ENCODE data around the gene CFAP53.
"Not testable (repeated sequence)": the region's sequence is repeated elsewhere in the genome, so short reads cannot be mapped to it uniquely, and the experiment has no call there.

The CFAP53 gene

DNA sequence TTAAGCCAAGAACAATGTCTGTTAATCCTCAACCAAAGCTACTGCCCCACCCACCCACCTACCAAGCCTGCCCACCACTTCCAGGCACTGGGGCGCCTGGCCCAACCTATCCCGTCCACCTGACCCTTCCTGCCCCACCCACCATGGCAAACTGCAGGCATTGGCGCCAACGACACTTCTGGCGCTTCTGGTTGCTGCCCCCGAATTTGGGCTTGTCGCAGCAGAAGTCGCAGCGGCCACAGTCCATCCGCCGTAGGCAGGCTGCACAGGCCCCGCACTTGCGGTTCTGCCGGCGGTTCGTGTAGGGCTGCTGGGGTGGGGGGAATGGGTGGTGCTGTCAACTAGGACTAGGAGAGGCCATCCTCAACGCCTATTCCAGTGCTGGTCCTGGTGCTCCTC, 7.7 kb upstream of the CFAP53 start:
- no peak for DNase-seq (ENCODE audit: extremely low read depth in 1 of 2, low read depth in 1 of 2)

DNA sequence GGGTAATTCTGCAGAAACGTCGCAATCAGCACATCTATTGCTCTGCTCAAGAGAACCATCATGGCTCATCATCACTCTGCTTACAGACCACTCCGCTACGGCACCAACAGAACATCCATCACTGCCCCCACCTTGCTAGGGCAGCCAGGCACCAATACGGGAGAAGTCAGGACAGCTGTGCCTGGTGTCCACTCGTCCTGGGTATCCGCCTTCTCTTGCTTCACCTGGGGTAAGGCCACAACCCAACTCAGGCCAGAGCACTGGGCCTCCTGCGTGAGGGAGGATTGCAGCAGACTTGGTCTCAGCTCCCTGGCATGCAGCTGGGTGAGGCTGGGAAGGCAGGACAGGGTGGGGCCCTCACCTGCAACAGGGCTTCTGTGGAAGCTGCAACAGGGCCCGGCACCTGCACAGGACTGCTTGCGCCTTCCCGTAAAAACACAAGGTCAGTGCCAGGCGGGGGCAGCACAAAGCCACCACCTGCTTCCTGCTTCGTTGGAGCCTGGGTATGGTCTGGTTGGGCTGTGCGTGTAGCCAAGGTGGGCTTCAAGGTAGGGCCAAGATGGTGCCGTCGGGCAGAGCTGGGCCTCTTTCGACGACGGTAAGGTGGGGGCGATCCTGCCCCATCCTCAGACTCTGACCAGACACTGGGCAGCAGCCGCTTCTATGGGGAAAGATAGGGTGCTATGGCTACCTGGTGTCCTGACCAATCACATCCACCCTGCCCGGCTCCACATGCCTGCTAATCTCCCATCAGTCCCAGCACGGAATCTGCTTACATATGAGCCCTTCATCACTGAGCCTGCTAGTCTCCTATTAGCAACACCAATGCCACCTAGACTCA, 7.1 kb upstream of the CFAP53 start:
- DNase-seq (ENCODE audit: extremely low read depth in 1 of 2, low read depth in 1 of 2) = no peak

DNA sequence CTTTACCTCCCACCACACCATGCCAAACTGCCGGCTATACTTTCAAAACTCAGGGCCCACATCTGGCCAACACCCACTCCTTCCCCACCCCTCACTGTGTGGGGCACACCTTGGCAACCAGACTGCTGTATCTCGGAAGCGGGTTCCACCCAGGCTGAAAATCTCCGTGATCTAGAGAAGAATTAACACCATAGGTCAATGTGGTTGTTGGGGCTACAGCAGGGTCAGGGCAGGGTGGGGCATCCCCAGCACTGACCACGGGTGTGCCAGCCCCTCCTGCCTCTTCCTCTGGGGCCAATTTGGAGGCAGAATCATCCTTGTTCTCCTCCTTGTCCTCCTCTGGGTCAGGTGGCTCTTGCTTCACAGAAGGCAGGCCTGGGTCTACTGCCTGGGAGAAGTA, 6.3 kb upstream of the CFAP53 start:
- no peak for DNase-seq (ENCODE audit: extremely low read depth in 1 of 2, low read depth in 1 of 2)

DNA sequence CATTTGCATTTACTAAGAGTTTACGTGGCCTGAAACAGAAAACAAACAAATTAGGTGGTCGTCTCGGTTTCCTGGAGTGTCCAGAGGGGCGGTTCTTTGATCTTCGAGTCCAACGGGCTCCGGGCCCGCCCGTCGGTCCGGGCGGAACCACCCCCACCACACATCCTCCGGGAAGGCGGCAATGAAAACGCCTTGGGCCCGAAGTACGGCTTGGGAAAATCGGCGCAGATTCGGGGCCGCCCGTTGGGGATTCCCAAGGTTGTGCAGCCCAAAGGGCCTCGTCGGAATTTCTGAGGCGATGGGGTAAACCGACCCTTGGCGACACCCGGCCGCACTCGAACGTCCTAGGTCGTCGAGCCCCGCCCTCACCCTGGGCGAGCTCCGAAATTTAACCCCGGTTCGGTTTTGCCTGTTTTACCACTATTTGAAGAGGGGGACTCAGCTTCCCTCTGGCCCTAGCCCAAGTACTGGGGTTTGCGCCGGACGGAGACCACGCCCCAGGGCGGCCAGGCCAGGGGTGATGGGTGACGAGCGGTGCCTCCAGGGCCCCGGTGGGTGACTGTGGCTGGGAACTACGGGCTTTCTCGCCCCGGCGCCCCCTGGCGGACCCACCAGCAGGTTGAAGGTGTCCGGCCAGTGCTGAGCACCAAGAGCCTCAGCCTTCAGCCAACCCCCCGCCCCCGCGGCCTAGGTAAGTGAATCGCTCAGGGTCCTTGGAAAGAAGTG, 1.9 kb upstream of the CFAP53 start:
- peak in 1 of 2 donors; percentile 70 for DNase-seq (ENCODE audit: extremely low read depth in 1 of 2, low read depth in 1 of 2)

DNA sequence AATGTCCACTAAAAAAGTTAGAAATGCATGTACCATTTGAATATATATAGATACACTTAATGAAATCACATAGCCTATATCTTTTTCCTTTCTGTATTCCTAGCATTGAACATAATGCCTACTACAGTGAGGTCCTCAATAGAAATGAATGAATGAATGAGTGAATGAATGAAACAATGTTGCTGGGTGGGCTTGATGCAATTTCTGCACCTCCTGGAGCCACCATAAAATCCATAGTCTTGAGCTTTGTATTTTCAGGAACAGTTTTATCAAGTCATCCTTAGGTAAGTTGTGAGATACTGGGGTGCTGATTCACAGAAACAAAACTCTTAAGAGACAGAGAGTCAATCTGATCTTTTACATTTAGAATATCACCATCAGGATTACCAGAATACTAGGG, 3.3 kb downstream of the CFAP53 start:
- DNase-seq (ENCODE audit: extremely low read depth in 1 of 2, low read depth in 1 of 2) = no peak

DNA sequence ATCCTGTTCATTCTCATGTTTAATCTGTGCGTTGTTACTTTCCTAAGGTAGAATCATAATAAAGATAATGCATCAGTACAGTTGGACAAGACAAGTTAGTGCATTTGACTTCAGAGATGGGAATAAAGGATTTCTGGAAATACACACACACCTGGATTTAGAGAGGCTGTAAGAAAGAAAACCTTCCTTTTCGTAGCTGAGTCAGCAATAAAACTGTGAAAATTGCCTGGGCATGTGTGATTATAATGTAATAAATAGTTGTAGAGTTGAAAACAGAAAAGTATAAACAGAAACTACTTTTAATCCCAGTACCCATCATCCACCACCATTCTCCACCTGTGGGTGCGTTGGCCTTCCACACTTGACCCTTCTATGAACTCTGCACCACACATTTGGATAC, 15.4 kb downstream of the CFAP53 start:
- DNase-seq (ENCODE audit: extremely low read depth in 1 of 2, low read depth in 1 of 2) = no peak

DNA sequence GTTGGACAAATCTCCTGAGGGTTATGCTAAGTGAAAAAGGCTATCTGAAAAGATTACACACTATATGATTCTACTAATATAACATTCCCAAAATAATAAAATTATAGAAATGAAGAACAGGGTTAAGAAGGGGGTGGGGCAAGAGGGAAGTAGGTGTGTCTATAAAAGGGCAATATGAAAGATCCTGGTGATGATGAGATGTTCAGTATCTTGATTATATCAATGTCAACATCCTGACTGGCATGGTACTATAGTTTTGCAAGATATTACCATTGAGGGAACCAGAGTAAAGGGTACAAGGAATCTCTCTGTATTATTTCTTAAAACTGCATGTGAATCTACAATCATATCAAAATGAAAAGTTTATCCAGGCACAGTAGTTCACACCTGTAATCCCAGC, 16.7 kb downstream of the CFAP53 start:
- no peak for DNase-seq (ENCODE audit: extremely low read depth in 1 of 2, low read depth in 1 of 2)

DNA sequence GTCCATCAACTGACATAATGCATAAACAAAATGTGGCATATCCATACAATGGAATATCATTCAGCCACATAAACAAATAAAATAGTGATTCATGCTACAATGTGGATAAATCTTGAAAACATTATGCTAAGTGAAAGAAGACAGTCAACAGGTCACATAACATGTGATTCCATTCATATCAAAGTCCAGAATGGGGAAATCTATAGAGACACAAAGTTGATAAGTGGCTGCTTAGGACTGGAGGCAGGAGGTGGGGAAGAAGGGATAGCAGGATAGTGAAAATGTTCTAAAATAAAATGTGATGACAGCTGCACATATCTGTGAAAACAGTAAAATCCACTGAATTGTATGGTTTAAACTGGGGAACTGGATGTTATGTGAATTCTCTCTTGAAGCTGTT, 18.7 kb downstream of the CFAP53 start:
- no peak for DNase-seq (ENCODE audit: extremely low read depth in 1 of 2, low read depth in 1 of 2)

DNA sequence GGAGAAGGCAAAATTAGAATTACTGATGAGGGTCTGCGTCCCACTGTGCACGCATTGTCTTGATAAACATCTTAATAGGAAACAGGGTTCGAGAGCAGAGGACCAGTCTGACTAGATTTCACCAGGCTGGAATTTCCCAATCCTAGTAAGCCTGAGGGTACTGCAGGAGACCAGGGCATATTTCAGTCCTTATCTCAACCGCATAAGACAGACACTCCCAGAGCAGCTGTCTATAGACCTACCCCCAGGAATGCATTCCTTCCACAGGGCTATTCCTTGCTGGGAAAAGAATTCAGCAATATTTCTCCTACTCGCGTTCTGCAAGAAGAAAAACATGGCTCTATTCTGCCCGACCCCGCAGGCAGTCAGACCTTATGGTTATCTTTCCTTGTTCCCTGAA, 24.5 kb downstream of the CFAP53 start:
- DNase-seq (ENCODE audit: extremely low read depth in 1 of 2, low read depth in 1 of 2) = not testable (repeated sequence)

DNA sequence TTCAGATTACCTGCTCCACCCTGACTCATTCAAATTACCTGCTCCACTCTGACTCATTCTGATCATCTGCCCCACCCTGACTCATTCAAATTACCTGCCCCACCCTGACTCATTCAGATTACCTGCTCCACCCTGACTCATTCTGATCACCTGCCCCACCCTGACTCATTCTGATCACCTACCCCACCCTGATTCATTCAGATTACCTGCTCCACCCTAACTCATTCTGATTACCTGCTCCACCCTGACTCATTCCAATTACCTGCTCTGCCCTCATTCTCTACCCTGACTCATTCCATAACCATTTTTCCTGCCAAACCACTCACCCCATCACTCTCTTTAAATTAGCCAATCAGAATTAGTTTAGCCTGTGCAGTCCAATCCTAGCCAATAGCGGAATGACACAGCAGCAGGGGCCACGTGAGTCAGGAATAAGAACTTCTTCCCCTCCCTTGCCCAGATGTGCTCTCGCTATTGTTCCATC, 26.2 kb downstream of the CFAP53 start:
- DNase-seq (ENCODE audit: extremely low read depth in 1 of 2, low read depth in 1 of 2) = no peak

DNA sequence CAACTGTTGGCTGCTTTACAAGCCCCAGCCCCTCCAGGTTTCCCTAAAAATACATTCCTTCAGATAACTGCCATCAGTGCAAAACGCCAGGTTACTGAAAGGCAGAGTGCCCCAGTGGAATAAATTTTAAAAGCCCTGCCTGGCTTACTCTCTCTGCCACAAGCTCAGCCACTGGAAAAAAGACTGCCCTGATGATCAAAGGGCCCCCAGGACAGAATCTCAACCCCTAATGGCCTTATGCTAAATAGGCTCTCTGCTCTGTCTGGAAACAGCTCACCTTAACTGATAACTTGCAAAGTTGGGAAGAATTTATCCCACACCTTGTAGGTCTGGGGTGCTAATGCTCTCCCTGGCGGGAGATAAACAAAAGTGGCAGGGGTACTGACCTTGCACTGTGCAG, 33.9 kb downstream of the CFAP53 start:
- DNase-seq (ENCODE audit: extremely low read depth in 1 of 2, low read depth in 1 of 2) = no peak

DNA sequence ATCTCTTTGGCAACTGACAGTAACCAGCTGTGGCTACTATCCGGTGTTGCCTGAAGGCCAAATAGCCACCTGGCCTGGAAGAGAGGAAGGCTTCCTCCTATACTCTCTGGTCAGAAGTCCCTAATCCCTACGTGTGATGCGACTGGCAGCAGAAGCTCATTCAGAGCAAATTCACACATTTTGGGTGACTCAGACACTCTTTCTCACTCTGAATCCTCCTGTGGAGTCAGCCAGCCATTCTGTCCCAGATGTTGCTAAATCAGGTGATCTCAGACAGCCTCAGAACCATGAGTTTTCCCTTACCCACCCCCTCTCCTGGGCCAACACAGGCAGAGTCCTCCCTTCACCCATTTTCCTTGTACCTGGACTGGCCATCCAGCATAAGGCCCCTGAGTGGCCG, 34.7 kb downstream of the CFAP53 start:
- no peak for DNase-seq (ENCODE audit: extremely low read depth in 1 of 2, low read depth in 1 of 2)

DNA sequence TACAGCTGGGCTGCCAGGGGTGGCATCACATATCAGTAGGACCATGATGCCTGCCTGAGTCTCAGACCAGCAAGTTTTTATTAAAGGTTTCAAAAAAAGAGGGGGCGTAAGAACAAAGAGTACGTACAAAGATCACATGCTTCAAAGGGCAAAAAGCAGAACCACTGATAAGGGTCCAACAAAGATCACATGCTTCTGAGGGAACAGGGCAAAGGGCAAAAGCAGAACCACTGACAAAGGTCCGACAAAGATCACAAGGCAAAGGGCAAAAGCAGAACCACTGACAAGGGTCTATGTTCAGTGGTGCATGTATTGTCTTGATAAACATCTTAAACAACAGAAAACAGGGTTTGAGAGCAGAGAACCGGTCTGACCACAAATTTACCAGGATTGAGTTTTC, 46.0 kb downstream of the CFAP53 start:
- not testable (repeated sequence) for DNase-seq (ENCODE audit: extremely low read depth in 1 of 2, low read depth in 1 of 2)

DNA sequence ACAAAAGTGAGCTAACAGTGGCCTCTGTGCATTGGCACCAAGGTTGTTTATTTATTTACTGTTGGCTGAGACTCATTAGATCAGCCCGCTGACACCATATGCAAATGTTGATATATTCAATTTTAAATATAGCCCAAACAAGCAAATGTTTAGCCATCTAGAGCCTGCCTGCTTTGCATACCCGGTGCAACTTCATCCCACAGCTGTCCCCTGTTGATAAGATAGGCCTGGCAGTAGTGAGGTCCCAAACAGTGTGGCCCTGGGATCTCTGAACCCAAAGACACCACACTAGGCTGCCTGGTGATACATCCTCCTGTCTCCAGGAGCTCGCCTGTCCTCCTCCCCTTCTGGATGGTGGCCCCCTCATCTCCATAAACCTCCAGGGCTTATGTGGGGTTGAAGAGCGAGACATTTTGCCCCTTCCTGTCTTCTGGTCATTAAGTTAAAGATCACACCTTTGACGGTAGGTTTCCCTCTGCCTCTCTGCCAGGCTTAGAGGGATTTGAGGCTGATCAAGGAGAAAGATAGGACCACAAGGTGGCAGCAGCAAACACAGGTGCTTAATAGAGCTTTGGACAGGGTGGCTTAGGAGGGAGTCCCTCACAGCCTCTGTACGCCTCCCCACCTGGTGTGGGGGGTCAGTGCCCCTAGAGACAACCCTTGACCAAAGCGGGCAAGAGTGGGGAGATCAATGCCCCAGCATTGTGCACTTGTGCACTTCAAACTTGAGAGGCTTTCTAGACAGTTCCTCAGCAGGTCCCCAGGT, 47.7 kb downstream of the CFAP53 start:
- no peak for DNase-seq (ENCODE audit: extremely low read depth in 1 of 2, low read depth in 1 of 2)

DNA sequence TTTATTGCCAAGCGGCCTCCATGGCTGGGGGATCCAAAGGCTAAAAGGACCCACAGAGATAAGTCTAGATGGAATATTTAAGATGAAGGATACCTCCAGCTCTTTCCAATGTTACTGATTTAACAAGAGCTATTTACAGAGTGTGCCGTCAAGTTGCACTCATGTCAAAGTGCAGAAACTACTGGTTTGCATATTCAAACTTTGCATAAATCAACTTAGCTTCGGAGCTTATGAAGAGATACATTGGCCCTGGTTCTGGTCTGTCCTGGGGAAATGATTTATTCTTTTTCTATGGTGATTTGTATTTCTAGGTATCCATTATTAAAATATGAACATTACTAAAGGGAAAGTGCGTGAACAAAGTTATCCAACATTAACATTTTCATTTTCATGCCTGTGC, 57.0 kb downstream of the CFAP53 start:
- no peak for DNase-seq (ENCODE audit: extremely low read depth in 1 of 2, low read depth in 1 of 2)

DNA sequence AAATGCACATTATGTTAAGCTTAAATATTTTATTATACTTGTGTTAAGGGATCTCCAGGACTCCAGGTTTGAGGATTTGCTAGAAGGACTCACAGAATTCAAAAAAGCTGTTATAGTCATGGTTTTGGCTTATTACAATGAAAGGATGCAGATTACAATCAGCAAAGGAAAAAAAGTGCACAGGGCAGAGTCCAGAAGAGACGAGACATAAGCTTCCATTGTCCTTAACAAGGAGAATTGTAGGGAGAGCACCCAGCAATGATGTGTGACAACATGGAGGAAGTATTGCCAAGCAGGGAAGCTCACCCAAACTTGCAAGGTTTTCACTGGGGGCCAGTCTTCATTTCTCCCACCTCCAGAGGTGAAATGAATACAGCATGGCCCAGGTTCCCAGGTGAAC, 58.6 kb downstream of the CFAP53 start:
- no peak for DNase-seq (ENCODE audit: extremely low read depth in 1 of 2, low read depth in 1 of 2)

DNA sequence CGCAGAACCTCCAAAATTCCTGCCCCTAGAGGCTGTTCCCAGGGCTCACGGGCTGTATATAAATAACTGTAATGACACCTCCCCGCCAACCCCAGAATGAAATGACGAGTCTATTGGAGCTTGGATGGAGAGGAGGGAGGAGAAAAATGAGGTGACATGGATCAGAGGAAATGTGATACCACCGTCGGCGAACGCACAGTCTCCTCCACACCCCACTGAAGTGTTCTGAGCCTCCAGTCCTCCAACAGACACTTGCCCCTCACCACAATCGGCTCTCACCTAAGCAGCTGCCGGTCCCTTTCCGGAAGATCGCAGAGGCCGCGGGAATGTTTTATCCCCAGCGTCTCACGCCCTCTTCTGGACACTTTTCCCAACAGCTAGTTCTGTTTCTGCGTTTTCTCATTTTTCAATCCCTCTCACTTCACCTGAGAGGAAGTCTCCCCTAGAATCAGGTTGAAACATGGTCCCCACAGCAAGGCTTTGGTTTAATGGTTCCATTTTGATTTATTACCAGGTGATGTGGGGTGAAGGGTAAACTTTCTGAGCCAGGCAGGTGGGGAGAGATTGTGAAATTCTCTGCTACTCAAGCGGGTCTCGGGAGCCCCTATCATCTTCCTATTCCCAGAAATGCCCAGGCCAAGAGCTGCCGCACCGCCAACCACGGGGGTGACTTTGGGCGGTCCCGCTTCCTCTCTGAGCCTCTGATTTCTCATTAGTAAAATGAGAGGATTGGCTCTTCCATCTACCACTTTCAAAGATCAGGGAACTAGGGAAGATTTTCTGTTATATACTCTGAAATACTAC, 62.3 kb downstream of the CFAP53 start:
- DNase-seq (ENCODE audit: extremely low read depth in 1 of 2, low read depth in 1 of 2) = no peak

DNA sequence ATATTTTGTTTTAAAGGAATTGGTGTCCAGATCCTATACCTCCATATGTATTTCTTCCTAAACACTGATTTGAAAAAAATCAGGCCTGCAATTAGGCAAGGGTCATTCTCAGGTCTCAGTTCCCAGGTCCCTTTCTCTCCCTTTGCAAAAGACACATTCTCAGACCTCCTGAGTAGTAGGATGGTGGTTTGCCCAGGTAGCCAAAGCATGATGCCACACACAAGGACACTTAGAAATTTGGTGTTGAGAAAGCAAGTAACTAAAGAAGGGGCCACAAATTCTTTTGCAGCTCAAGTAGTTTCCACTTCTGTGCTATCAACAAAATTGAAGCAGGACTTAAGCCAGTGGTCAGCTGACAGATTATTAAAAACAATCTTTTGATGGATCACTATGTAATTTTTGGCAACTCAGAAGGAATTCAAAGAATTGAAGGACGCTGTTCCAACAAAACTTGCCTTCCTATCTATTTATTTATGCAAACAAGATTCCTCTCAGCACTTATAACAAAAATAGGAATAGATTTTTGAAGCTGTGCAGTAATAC, 64.7 kb downstream of the CFAP53 start:
- no peak for DNase-seq (ENCODE audit: extremely low read depth in 1 of 2, low read depth in 1 of 2)

DNA sequence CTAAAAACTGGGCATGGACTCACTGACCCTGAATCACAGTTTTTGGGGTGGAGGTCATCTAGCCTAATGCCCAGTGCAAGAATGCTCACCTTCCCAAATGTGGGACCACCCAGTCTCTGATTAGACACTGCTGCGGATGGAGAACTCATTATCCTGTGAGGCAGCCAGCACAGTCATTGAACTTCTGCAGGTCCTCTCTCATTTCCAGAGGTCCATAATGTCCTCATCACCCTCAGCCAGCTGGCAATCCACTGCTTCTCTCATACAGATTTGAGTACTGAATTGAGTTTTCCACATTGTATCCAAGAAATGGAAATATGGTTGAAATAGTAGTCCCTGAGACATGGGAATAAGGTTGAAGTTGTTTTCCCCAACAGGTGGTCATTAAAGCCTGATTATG, 66.4 kb downstream of the CFAP53 start:
- DNase-seq (ENCODE audit: extremely low read depth in 1 of 2, low read depth in 1 of 2) = no peak

DNA sequence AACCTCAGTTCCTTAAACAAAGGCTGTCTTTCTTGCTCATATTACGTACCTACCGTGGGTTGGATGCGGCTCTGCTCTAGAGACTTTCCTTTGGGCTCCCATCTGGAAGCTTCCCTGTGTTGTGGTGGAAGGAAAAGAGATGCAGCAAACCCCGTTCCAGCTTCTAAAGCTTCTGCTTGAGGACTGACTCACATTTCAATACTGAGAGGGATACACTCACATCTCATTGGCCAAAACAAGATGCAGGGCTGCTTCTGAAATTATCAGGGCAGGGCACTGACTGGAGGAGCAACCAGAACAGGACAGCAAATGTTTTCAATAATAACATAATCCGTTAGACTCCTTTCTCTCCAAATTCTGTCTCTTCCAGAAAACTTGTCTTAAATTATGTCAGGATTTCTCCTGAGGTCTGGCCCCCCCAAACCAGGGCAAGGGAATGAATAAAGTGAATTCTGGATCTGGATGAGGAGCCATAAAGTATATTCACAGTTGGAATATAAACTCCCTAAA, 66.9 kb downstream of the CFAP53 start:
- no peak for DNase-seq (ENCODE audit: extremely low read depth in 1 of 2, low read depth in 1 of 2)

Data from activated CD8-positive, alpha-beta memory T cell treated with anti-CD3 and anti-CD28 coated beads for 1 hour (primary cell).